Measurements from ENCODE around the gene ZNF90. TPM values are rescaled to one million over a fixed set of nuclear protein-coding genes. Genes with fewer than 3 reads are reported as not detected.
"Not testable (repeated sequence)": the region's sequence is repeated elsewhere in the genome, so short reads cannot be mapped to it uniquely, and the experiment has no call there.

Gene ZNF90
- total RNA-seq, 2 donors from 2014 or later = 21.8 to 26.8 TPM

- H3K27me3 Mint-ChIP-seq (ENCODE audit: low read depth) = peaks cover 34% of the 10 kb centered on the region
- not testable (repeated sequence) for ATAC-seq (replicated peaks in 1 of 2)
These were observed 9.2 kb upstream of the ZNF90 start for GRCh38 chr19:20068559-20068958.

GRCh38 chr19:20070691-20071090 lies 7.1 kb upstream of the ZNF90 start:
- peaks cover 3 to 8% of the 10 kb centered on the region in 2 donors for H3K36me3 Mint-ChIP-seq (ENCODE audit: insufficient read depth in 2 of 2)
- peaks cover 34% of the 10 kb centered on the region for H3K27me3 Mint-ChIP-seq (ENCODE audit: low read depth)
- ATAC-seq (replicated peaks in 1 of 2) (no peak), DNase-seq (no peak)
- no peak overlapping the region for H3K27ac Mint-ChIP-seq
- H3K4me3 Mint-ChIP-seq = no peak overlapping the region
- H3K4me1 Mint-ChIP-seq (ENCODE audit: low read depth) = no peaks in the 10 kb centered on the region
- peaks cover 5 to 9% of the 10 kb centered on the region in 2 donors for H3K9me3 Mint-ChIP-seq

More at GRCh38 chr19:20068559-20068958, 9.2 kb upstream of the ZNF90 start:
- DNase-seq; H3K36me3 Mint-ChIP-seq (ENCODE audit: insufficient read depth in 2 of 2); H3K4me1 Mint-ChIP-seq (ENCODE audit: low read depth); H3K4me3 Mint-ChIP-seq; H3K27ac Mint-ChIP-seq; H3K9me3 Mint-ChIP-seq: not testable (repeated sequence)

DNA sequence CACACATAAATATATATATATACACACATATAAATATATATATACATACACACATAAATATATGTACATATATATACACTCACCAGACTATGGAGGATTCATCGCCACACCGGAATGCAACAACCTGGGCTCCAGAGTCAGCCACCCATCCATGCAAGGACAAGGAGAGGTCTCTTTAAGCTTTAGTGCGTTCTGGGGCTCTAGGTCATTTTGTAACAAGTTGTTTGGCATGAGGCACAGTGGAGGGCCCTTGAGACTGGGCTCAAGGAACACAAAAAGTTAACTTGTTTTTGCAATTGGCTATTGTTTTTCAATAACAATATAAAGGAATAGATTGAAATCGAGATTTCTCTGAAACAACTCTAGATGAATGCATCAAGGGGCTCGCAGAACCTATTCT lies 4.9 kb upstream of the ZNF90 start:
- Mint-ChIP-seq H3K4me1 (ENCODE audit: low read depth) (no peaks in the 10 kb centered on the region), H3K9me3 (peaks cover 5% of the 10 kb centered on the region in 2 donors), H3K27me3 (ENCODE audit: low read depth) (peaks cover 21% of the 10 kb centered on the region), H3K4me3 (no peak overlapping the region), H3K27ac (no peak overlapping the region), H3K36me3 (ENCODE audit: insufficient read depth in 2 of 2) (peaks cover 4 to 9% of the 10 kb centered on the region in 2 donors)
- ATAC-seq (replicated peaks in 1 of 2) = no peak
- DNase-seq = no peak

- Mint-ChIP-seq H3K4me1 (ENCODE audit: low read depth) (peaks cover 18% of the 10 kb centered on the region), H3K36me3 (ENCODE audit: insufficient read depth in 2 of 2) (peaks cover 14 to 29% of the 10 kb centered on the region in 2 donors), H3K27me3 (ENCODE audit: low read depth) (no peaks in the 10 kb centered on the region), H3K9me3 (peaks cover 0 to 2% of the 10 kb centered on the region in 2 donors), H3K27ac (peak overlapping the region; percentile 63), H3K4me3 (peak overlapping the region; percentile 95 to 98)
- ATAC-seq (replicated peaks in 1 of 2) = no peak
- DNase-seq = peak; percentile 7 to 8
These were observed 806 bp downstream of the ZNF90 start for GRCh38 chr19:20078581-20079031.

GRCh38 chr19:20079476-20079875 lies 1.7 kb downstream of the ZNF90 start:
- DNase-seq (no peak), ATAC-seq (replicated peaks in 1 of 2) (no peak)
- H3K4me1 Mint-ChIP-seq (ENCODE audit: low read depth) = peaks cover 18% of the 10 kb centered on the region
- no peak overlapping the region for H3K27ac Mint-ChIP-seq
- peak overlapping the region; percentile 57 to 95 for H3K4me3 Mint-ChIP-seq
- H3K9me3 Mint-ChIP-seq = peaks cover 0 to 2% of the 10 kb centered on the region in 2 donors
- H3K36me3 Mint-ChIP-seq (ENCODE audit: insufficient read depth in 2 of 2) = peaks cover 14 to 29% of the 10 kb centered on the region in 2 donors
- no peaks in the 10 kb centered on the region for H3K27me3 Mint-ChIP-seq (ENCODE audit: low read depth)

GRCh38 chr19:20080656-20081055 lies 2.9 kb downstream of the ZNF90 start:
- ATAC-seq (replicated peaks in 1 of 2) = no peak
- Mint-ChIP-seq H3K36me3 (ENCODE audit: insufficient read depth in 2 of 2) (peaks cover 14 to 29% of the 10 kb centered on the region in 2 donors), H3K4me1 (ENCODE audit: low read depth) (peaks cover 18% of the 10 kb centered on the region)

GRCh38 chr19:20082232-20082833 lies 4.5 kb downstream of the ZNF90 start:
- not testable (repeated sequence) for H3K4me3 Mint-ChIP-seq; ATAC-seq (replicated peaks in 1 of 2); H3K9me3 Mint-ChIP-seq; DNase-seq; H3K27me3 Mint-ChIP-seq (ENCODE audit: low read depth); H3K27ac Mint-ChIP-seq
- Mint-ChIP-seq H3K36me3 (ENCODE audit: insufficient read depth in 2 of 2) (peaks cover 14 to 30% of the 10 kb centered on the region in 2 donors), H3K4me1 (ENCODE audit: low read depth) (peaks cover 18% of the 10 kb centered on the region)

More at GRCh38 chr19:20080656-20081055, 2.9 kb downstream of the ZNF90 start:
- Mint-ChIP-seq H3K9me3 (peaks cover 0 to 2% of the 10 kb centered on the region in 2 donors), H3K4me3 (peak overlapping the region in 1 of 2 donors; percentile 27), H3K27me3 (ENCODE audit: low read depth) (no peaks in the 10 kb centered on the region), H3K27ac (no peak overlapping the region)
- DNase-seq = no peak

DNA sequence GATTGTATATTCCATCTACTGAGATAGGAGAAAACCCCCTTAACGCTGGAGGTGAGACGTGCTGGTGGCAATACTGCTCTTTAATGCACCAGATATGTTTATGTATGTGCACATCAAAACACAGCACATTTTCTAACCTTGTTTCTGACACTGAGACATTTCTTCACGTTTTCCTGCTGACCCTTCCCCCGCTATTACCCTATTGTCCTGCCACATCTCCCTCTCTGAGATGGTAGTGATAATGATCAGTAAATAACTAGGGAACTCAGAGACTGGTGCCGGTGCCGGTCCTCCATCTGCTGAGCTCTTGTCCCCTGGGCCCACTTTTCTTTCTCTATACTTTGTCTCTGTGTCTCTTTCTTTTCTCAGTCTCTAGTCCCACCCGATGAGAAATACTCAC lies 5.1 kb downstream of the ZNF90 start:
- DNase-seq; H3K27me3 Mint-ChIP-seq (ENCODE audit: low read depth); ATAC-seq (replicated peaks in 1 of 2); H3K27ac Mint-ChIP-seq; H3K9me3 Mint-ChIP-seq; H3K4me3 Mint-ChIP-seq: not testable (repeated sequence)
- Mint-ChIP-seq H3K36me3 (ENCODE audit: insufficient read depth in 2 of 2) (peaks cover 19 to 31% of the 10 kb centered on the region in 2 donors), H3K4me1 (ENCODE audit: low read depth) (peaks cover 18% of the 10 kb centered on the region)

DNA sequence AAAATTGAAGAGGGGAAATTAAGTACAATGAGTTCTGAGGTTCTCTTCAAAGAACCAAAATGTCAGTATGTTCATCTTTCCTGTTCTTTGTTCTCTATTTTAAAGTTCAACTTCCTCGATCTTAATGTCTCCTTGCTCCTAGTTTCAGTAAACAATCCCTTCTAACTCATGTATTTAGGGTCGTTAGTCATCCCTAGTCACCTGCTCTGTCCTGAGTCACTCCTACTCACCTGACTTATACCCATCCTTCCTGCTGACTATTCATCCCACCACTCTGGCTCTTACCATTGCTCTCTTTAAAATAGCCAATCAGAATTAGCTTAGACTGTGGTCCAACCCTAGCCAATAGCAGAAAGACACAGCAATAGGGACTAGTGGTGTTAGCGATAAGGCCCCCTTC lies 24.3 kb downstream of the ZNF90 start:
- ATAC-seq (replicated peaks in 1 of 2) (no peak), DNase-seq (no peak)
- Mint-ChIP-seq H3K27me3 (ENCODE audit: low read depth) (no peaks in the 10 kb centered on the region), H3K9me3 (peaks cover 22 to 26% of the 10 kb centered on the region in 2 donors), H3K4me3 (no peak overlapping the region), H3K4me1 (ENCODE audit: low read depth) (no peaks in the 10 kb centered on the region), H3K36me3 (ENCODE audit: insufficient read depth in 2 of 2) (peaks cover 32 to 57% of the 10 kb centered on the region in 2 donors), H3K27ac (no peak overlapping the region)

- peaks cover 31 to 54% of the 10 kb centered on the region in 2 donors for H3K36me3 Mint-ChIP-seq (ENCODE audit: insufficient read depth in 2 of 2)
- no peaks in the 10 kb centered on the region for H3K4me1 Mint-ChIP-seq (ENCODE audit: low read depth)
- no peak overlapping the region for H3K27ac Mint-ChIP-seq
- DNase-seq = no peak
- H3K4me3 Mint-ChIP-seq = no peak overlapping the region
- no peak for ATAC-seq (replicated peaks in 1 of 2)
- H3K27me3 Mint-ChIP-seq (ENCODE audit: low read depth) = no peaks in the 10 kb centered on the region
- peaks cover 19 to 23% of the 10 kb centered on the region in 2 donors for H3K9me3 Mint-ChIP-seq
These were observed 25.4 kb downstream of the ZNF90 start for GRCh38 chr19:20103091-20103740.

DNA sequence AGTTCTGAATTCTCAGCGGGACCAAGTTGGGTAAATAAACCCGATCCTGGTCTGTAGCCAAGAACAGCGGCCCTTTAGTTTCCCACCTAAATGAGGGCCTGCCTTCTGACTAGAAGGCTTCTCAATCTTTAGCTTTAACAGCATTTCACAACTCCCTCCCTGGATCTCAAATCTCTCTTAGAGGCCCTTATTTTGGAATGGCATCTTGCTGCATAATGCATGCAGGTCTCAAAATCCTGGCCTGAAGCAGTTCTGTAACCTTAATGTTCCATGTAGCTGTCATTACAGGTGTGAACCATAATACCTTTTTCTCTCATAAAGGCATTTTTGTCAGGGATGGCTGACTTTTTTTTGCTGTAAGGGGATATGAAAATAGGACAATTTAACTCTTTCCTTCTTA lies 29.5 kb downstream of the ZNF90 start:
- no peak overlapping the region for H3K4me3 Mint-ChIP-seq
- DNase-seq (no peak), ATAC-seq (replicated peaks in 1 of 2) (no peak)
- H3K27me3 Mint-ChIP-seq (ENCODE audit: low read depth) = no peaks in the 10 kb centered on the region
- H3K27ac Mint-ChIP-seq = no peak overlapping the region
- H3K9me3 Mint-ChIP-seq = peaks cover 7 to 9% of the 10 kb centered on the region in 2 donors
- H3K4me1 Mint-ChIP-seq (ENCODE audit: low read depth) = no peaks in the 10 kb centered on the region
- H3K36me3 Mint-ChIP-seq (ENCODE audit: insufficient read depth in 2 of 2) = peaks cover 14 to 46% of the 10 kb centered on the region in 2 donors

GRCh38 chr19:20118064-20118839 lies 40.5 kb downstream of the ZNF90 start:
- not testable (repeated sequence) for H3K27me3 Mint-ChIP-seq (ENCODE audit: low read depth); H3K4me1 Mint-ChIP-seq (ENCODE audit: low read depth); H3K27ac Mint-ChIP-seq; DNase-seq; ATAC-seq (replicated peaks in 1 of 2); H3K4me3 Mint-ChIP-seq
- H3K36me3 Mint-ChIP-seq (ENCODE audit: insufficient read depth in 2 of 2) = peaks cover 33 to 54% of the 10 kb centered on the region in 2 donors
- peaks cover 18 to 31% of the 10 kb centered on the region in 2 donors for H3K9me3 Mint-ChIP-seq

GRCh38 chr19:20124879-20125278 lies 47.1 kb downstream of the ZNF90 start:
- DNase-seq (no peak), ATAC-seq (replicated peaks in 1 of 2) (no peak)
- Mint-ChIP-seq H3K27me3 (ENCODE audit: low read depth) (no peaks in the 10 kb centered on the region), H3K9me3 (peaks cover 7 to 20% of the 10 kb centered on the region in 2 donors), H3K27ac (no peak overlapping the region), H3K4me3 (no peak overlapping the region), H3K4me1 (ENCODE audit: low read depth) (no peaks in the 10 kb centered on the region), H3K36me3 (ENCODE audit: insufficient read depth in 2 of 2) (peaks cover 28 to 49% of the 10 kb centered on the region in 2 donors)
